Neural cell (in vitro differentiated cells): ENCODE measurements around the gene PPIL4. TPM values are rescaled to one million over a fixed set of nuclear protein-coding genes. Genes with fewer than 3 reads are reported as not detected.
A peak's percentile ranks its signal among the peaks of the same experiment; 100 is the strongest.

Source experiments
- H2AFZ ChIP-seq: fragments of 200-600, 300-800 bp; sonication (generic), shearing (Covaris generic); 2 replicates; pipeline ENCODE4 v1.6.0; 2014; ENCODE audit warnings: low read depth, mild to moderate bottlenecking, antibody characterized with exemption, low read length, moderate library complexity
- H3F3A ChIP-seq: fragments of 200-600 bp; shearing (Covaris generic); 2 replicates; pipeline ENCODE4 v1.6.1; 2016; ENCODE audit warnings: mild to moderate bottlenecking, moderate library complexity, mixed read lengths, antibody characterized with exemption, low read length; ENCODE audit not compliant: insufficient read depth, poor library complexity, severe bottlenecking
- H3K27ac ChIP-seq: fragments of 200-600, 300-800 bp; sonication (generic), shearing (Covaris generic); 2 replicates; pipeline ENCODE4 v1.5.1; 2014; ENCODE audit warnings: mild to moderate bottlenecking, low read length, moderate library complexity
- H3K27me3 ChIP-seq: fragments of 300-800, 200-600 bp; sonication (generic), shearing (Covaris generic); 2 replicates; pipeline ENCODE4 v1.6.0; 2014; ENCODE audit warnings: mild to moderate bottlenecking, low read depth, low read length, moderate library complexity; ENCODE audit not compliant: insufficient read depth
- H3K36me3 ChIP-seq: fragments of 300-800, 200-600 bp; sonication (generic), shearing (Covaris generic); 2 replicates; pipeline ENCODE4 v1.5.1; 2014; ENCODE audit warnings: mild to moderate bottlenecking, antibody characterized with exemption, low read length, moderate library complexity; ENCODE audit not compliant: insufficient read depth
- H3K4me2 ChIP-seq: fragments of 300-800, 200-600 bp; sonication (generic), shearing (Covaris generic); 2 replicates; pipeline ENCODE4 v1.6.0; 2014; ENCODE audit warnings: mild to moderate bottlenecking, low read length
- H3K4me3 ChIP-seq: fragments of 300-800, 200-600 bp; sonication (generic), shearing (Covaris generic); 2 replicates; pipeline ENCODE4 v1.5.1; 2014; ENCODE audit warnings: mild to moderate bottlenecking, low read length, moderate library complexity
- H3K79me2 ChIP-seq: fragments of 200-600 bp; shearing (Covaris generic); replicated peaks from 2 replicates; pipeline ENCODE4 v1.6.0; 2014; ENCODE audit warnings: mild to moderate bottlenecking, low read length, moderate library complexity; ENCODE audit not compliant: insufficient read depth
- H3K9ac ChIP-seq: fragments of 300-800, 200-600 bp; sonication (generic), shearing (Covaris generic); 2 replicates; pipeline ENCODE4 v1.6.1; 2016; ENCODE audit warnings: mild to moderate bottlenecking, low read length, mixed read lengths
- H3K9me2 ChIP-seq: fragments of 200-600 bp; shearing (Covaris generic); 2 replicates; pipeline ENCODE4 v1.6.1; 2016; ENCODE audit warnings: mild to moderate bottlenecking, low read length, mixed read lengths; ENCODE audit not compliant: insufficient read depth
- H3K9me3 ChIP-seq: fragments of 200-600, 300-800 bp; sonication (generic), shearing (Covaris generic); 2 replicates; pipeline ENCODE4 v1.6.1; 2016; ENCODE audit warnings: mild to moderate bottlenecking, mixed run types, low read length, moderate library complexity, mixed read lengths
- H4K20me1 ChIP-seq: fragments of 200-600 bp; shearing (Covaris generic); 2 replicates; pipeline ENCODE4 v1.6.1; 2016; ENCODE audit warnings: mild to moderate bottlenecking, mixed run types; ENCODE audit not compliant: insufficient read depth
- CTCF ChIP-seq: fragments of 450-650 bp; IDR thresholded peaks from 2 replicates; pipeline ENCODE4 v1.5.1; 2014; ENCODE audit warnings: antibody characterized with exemption, mild to moderate bottlenecking, moderate library complexity; ENCODE audit not compliant: poor library complexity, severe bottlenecking
- EP300 ChIP-seq: fragments of 450-650 bp; conservative IDR thresholded peaks from 2 replicates; pipeline ENCODE4 v1.6.1; 2014; ENCODE audit warnings: antibody characterized with exemption, mild to moderate bottlenecking, moderate library complexity; ENCODE audit not compliant: poor library complexity, severe bottlenecking
- EZH2 ChIP-seq: fragments of 200-600, 300-800 bp; shearing (Covaris generic), sonication (generic); IDR thresholded peaks from 2 replicates; pipeline ENCODE4 v1.6.1; 2014; ENCODE audit warnings: antibody characterized with exemption, low read length, borderline replicate concordance, mild to moderate bottlenecking; ENCODE audit not compliant: insufficient read depth, poor library complexity, severe bottlenecking
- MXI1 ChIP-seq: fragments of 450-650 bp; conservative IDR thresholded peaks from 2 replicates; pipeline ENCODE4 v1.6.1; 2014; ENCODE audit warnings: antibody characterized with exemption, mild to moderate bottlenecking; ENCODE audit not compliant: poor library complexity, severe bottlenecking
- POLR2AphosphoS5 ChIP-seq: IDR thresholded peaks from 2 replicates; pipeline ENCODE4 v1.6.1; 2012
- RAD21 ChIP-seq: fragments of 450-650 bp; conservative IDR thresholded peaks from 2 replicates; pipeline ENCODE4 v1.6.1; 2014; ENCODE audit warnings: antibody characterized with exemption, mild to moderate bottlenecking, moderate library complexity
- SMC3 ChIP-seq: fragments of 450-650 bp; conservative IDR thresholded peaks from 2 replicates; pipeline ENCODE4 v1.6.1; 2014; ENCODE audit warnings: antibody characterized with exemption, mild to moderate bottlenecking, moderate library complexity; ENCODE audit not compliant: poor library complexity
- TAF1 ChIP-seq: IDR thresholded peaks from 2 replicates; pipeline ENCODE4 v1.6.1; 2012; ENCODE audit warnings: low read depth
- polyA plus RNA-seq: library from polyadenylated mRNA; depleted of rRNA; stranded (reverse); fragments of >200 nt; gene quantifications from 2 replicates; pipeline ENCODE4 v1.2.3, GENCODE V29; 2014
- TF ChIP-seq, protein P1 (sequence below): IDR thresholded peaks from 2 replicates; pipeline ENCODE4 v1.6.1; 2012; ENCODE audit warnings: borderline replicate concordance

The PPIL4 gene
- polyA plus RNA-seq, 1 donor from 2014 or later = 57.2 TPM

GRCh38 chr6:149581349-149581748 lies 35.5 kb upstream of the PPIL4 start:
- Histone ChIP-seq H3F3A (no peaks in the 10 kb centered on the region), H3K79me2 (no peaks in the 10 kb centered on the region), H4K20me1 (no peaks in the 10 kb centered on the region), H3K27me3 (no peaks in the 10 kb centered on the region), H3K36me3 (peaks cover 8% of the 10 kb centered on the region), H3K9ac (no peak overlapping the region), H3K27ac (no peak overlapping the region), H3K4me3 (no peak overlapping the region), H3K4me2 (no peak overlapping the region), H3K9me2 (no peaks in the 10 kb centered on the region), H3K9me3 (no peaks in the 10 kb centered on the region), H2AFZ (no peak overlapping the region)
- no peak for TF ChIP-seq CTCF
- no peak for TF ChIP-seq MXI1
- no peak for TF ChIP-seq EP300
- no peak for TF ChIP-seq TAF1
- TF ChIP-seq EZH2 = no peak

DNA sequence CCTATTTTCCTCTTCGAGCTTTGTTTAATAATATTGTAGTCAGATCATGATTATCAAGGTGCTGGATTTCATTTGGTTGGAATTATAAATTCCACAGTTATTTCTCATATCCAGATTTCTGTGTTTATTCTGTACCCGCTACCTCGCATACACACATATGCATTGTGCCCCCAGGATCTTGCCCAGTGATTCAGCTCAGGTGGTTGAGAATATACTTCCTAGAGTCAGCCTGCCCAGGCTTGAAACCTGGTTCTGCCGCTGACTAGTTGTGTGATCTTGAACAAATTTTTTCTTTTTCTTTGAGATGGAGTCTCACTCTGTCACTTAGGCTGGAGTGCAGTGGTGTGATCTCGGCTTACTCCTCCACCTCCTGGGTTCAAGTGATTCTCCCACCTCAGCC lies 35.0 kb upstream of the PPIL4 start:
- Histone ChIP-seq H3K9ac (no peak overlapping the region), H3K36me3 (peaks cover 5% of the 10 kb centered on the region), H3K4me2 (no peak overlapping the region), H3K27ac (no peak overlapping the region), H3K4me3 (no peak overlapping the region), H3K79me2 (no peaks in the 10 kb centered on the region), H2AFZ (no peak overlapping the region), H3K9me2 (no peaks in the 10 kb centered on the region), H4K20me1 (no peaks in the 10 kb centered on the region), H3K27me3 (no peaks in the 10 kb centered on the region), H3K9me3 (no peaks in the 10 kb centered on the region), H3F3A (no peaks in the 10 kb centered on the region)
- TF ChIP-seq, protein P1, sequence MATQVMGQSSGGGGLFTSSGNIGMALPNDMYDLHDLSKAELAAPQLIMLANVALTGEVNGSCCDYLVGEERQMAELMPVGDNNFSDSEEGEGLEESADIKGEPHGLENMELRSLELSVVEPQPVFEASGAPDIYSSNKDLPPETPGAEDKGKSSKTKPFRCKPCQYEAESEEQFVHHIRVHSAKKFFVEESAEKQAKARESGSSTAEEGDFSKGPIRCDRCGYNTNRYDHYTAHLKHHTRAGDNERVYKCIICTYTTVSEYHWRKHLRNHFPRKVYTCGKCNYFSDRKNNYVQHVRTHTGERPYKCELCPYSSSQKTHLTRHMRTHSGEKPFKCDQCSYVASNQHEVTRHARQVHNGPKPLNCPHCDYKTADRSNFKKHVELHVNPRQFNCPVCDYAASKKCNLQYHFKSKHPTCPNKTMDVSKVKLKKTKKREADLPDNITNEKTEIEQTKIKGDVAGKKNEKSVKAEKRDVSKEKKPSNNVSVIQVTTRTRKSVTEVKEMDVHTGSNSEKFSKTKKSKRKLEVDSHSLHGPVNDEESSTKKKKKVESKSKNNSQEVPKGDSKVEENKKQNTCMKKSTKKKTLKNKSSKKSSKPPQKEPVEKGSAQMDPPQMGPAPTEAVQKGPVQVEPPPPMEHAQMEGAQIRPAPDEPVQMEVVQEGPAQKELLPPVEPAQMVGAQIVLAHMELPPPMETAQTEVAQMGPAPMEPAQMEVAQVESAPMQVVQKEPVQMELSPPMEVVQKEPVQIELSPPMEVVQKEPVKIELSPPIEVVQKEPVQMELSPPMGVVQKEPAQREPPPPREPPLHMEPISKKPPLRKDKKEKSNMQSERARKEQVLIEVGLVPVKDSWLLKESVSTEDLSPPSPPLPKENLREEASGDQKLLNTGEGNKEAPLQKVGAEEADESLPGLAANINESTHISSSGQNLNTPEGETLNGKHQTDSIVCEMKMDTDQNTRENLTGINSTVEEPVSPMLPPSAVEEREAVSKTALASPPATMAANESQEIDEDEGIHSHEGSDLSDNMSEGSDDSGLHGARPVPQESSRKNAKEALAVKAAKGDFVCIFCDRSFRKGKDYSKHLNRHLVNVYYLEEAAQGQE = no peak
- no peak for TF ChIP-seq TAF1

GRCh38 chr6:149567945-149568585 lies 22.2 kb upstream of the PPIL4 start:
- H3K9me3 ChIP-seq = no peaks in the 10 kb centered on the region
- H3K27me3 ChIP-seq = peaks cover 10% of the 10 kb centered on the region
- peak overlapping the region; percentile 54 for H3K4me2 ChIP-seq
- H3K9ac ChIP-seq = no peak overlapping the region
- H3F3A ChIP-seq = no peaks in the 10 kb centered on the region
- no peak overlapping the region for H3K27ac ChIP-seq
- no peaks in the 10 kb centered on the region for H3K36me3 ChIP-seq
- peaks cover 33% of the 10 kb centered on the region for H3K79me2 ChIP-seq
- peak overlapping the region; percentile 99 for H3K4me3 ChIP-seq
- no peaks in the 10 kb centered on the region for H3K9me2 ChIP-seq
- no peak for TF ChIP-seq MXI1
- TF ChIP-seq TAF1 = no peak
- no peak for TF ChIP-seq POLR2AphosphoS5
- TF ChIP-seq CTCF = no peak
- no peak for TF ChIP-seq RAD21
- TF ChIP-seq, protein P1 = no peak
- no peak for TF ChIP-seq EZH2
- TF ChIP-seq SMC3 = no peak
- no peak for TF ChIP-seq EP300
- peaks cover 6% of the 10 kb centered on the region for H4K20me1 ChIP-seq
- no peak overlapping the region for H2AFZ ChIP-seq
